GM18907 (cell line): ENCODE results near the gene MMP2.

ENCODE experiments used
- ATAC-seq: cut with Tn5 transposase; IDR thresholded peaks from one replicate; pipeline ENCODE4 v1.9.1; 2021; ENCODE audit warnings: mild to moderate bottlenecking, moderate library complexity; ENCODE audit not compliant: unreplicated experiment

Gene MMP2

GRCh38 chr16:55478827-55479429 lies at the start of gene MMP2:
Gene MMP2, plus strand, starts transcription at chr16:55479198. Its CDS starts 282 bp downstream, at chr16:55479480.
- no peak for ATAC-seq

GRCh38 chr16:55433030-55433429 lies 46.0 kb upstream of the MMP2 start:
- ATAC-seq: no peak

GRCh38 chr16:55433535-55433934 lies 45.5 kb upstream of the MMP2 start:
- ATAC-seq: no peak

GRCh38 chr16:55434000-55434399 lies 45.0 kb upstream of the MMP2 start:
- no peak for ATAC-seq

GRCh38 chr16:55435387-55435786 lies 43.6 kb upstream of the MMP2 start:
- ATAC-seq: no peak

GRCh38 chr16:55436587-55436986 lies 42.4 kb upstream of the MMP2 start:
- no peak for ATAC-seq

GRCh38 chr16:55437625-55438024 lies 41.4 kb upstream of the MMP2 start:
- no peak for ATAC-seq

GRCh38 chr16:55438281-55438680 lies 40.7 kb upstream of the MMP2 start:
- no peak for ATAC-seq

GRCh38 chr16:55439101-55439690 lies 39.8 kb upstream of the MMP2 start:
- ATAC-seq: no peak

- no peak for ATAC-seq
Measured at GRCh38 chr16:55443434-55444346, 35.3 kb upstream of the MMP2 start.

- ATAC-seq: peak; percentile 69
Measured at GRCh38 chr16:55444754-55445485, 34.1 kb upstream of the MMP2 start.

GRCh38 chr16:55447231-55447630 lies 31.8 kb upstream of the MMP2 start:
- no peak for ATAC-seq

- no peak for ATAC-seq
Measured at GRCh38 chr16:55452996-55453395, 26.0 kb upstream of the MMP2 start.

- no peak for ATAC-seq
Measured at GRCh38 chr16:55453909-55454308, 25.1 kb upstream of the MMP2 start.

GRCh38 chr16:55454861-55455260 lies 24.1 kb upstream of the MMP2 start:
- no peak for ATAC-seq

- ATAC-seq: no peak
Measured at GRCh38 chr16:55462241-55462640, 16.8 kb upstream of the MMP2 start.

GRCh38 chr16:55464375-55464774 lies 14.6 kb upstream of the MMP2 start:
- no peak for ATAC-seq

- ATAC-seq: peak; percentile 90
Measured at GRCh38 chr16:55465077-55465896, 13.7 kb upstream of the MMP2 start.

GRCh38 chr16:55466209-55466608 lies 12.8 kb upstream of the MMP2 start:
- no peak for ATAC-seq

GRCh38 chr16:55467898-55468297 lies 11.1 kb upstream of the MMP2 start:
- no peak for ATAC-seq
